Immature natural killer cell (primary cell): ENCODE measurements around the gene RAD51B. TPM values are rescaled to one million over a fixed set of nuclear protein-coding genes. Genes with fewer than 3 reads are reported as not detected.

Experiments
- DNase-seq, 3 donors: peaks; one replicate each; pipeline ENCODE4 v3.0.0; 2022; ENCODE audit warnings: mixed read lengths in 1 of 3
- H3K27ac Mint-ChIP-seq, 6 donors: one replicate each; pipeline ENCODE4 v1.8.0; 2020; ENCODE audit warnings: mixed read lengths in 6 of 6, mild to moderate bottlenecking in 5 of 6, inconsistent platforms in 4 of 6, moderate library complexity in 3 of 6
- H3K27me3 Mint-ChIP-seq, 3 donors: one replicate each; pipeline ENCODE4 v1.8.0; 2020 to 2021; ENCODE audit warnings: low read depth in 3 of 3, mild to moderate bottlenecking in 3 of 3, mixed read lengths in 3 of 3, moderate library complexity in 3 of 3, inconsistent platforms in 1 of 3
- H3K36me3 Mint-ChIP-seq, 3 donors: one replicate each; pipeline ENCODE4 v1.8.0; 2020; ENCODE audit warnings: mixed read lengths in 3 of 3, inconsistent platforms in 2 of 3, mild to moderate bottlenecking in 2 of 3
- H3K4me1 Mint-ChIP-seq, 2 donors: one replicate each; pipeline ENCODE4 v1.8.0; 2020; ENCODE audit warnings: inconsistent platforms in 2 of 2, mild to moderate bottlenecking in 2 of 2, mixed read lengths in 2 of 2, moderate library complexity in 1 of 2
- H3K4me3 Mint-ChIP-seq, 5 donors: one replicate each; pipeline ENCODE4 v1.8.0; 2020; ENCODE audit warnings: mild to moderate bottlenecking in 5 of 5, mixed read lengths in 5 of 5, inconsistent platforms in 3 of 5, moderate library complexity in 3 of 5
- H3K9me3 Mint-ChIP-seq, 6 donors: one replicate each; pipeline ENCODE4 v1.8.0; 2020; ENCODE audit warnings: mild to moderate bottlenecking in 6 of 6, mixed read lengths in 6 of 6, inconsistent platforms in 4 of 6, moderate library complexity in 3 of 6
- polyA plus RNA-seq, 3 donors: library from polyadenylated mRNA; unstranded; fragments of 300-500 nt; fragmentation: Illumina TruSeq; gene quantifications; one replicate each; pipeline ENCODE4 v1.2.3, GENCODE V29; 2021

RAD51B gene
- polyA plus RNA-seq, 3 donors from 2014 or later = 17.6 to 20.8 (median 17.7) TPM

DNA sequence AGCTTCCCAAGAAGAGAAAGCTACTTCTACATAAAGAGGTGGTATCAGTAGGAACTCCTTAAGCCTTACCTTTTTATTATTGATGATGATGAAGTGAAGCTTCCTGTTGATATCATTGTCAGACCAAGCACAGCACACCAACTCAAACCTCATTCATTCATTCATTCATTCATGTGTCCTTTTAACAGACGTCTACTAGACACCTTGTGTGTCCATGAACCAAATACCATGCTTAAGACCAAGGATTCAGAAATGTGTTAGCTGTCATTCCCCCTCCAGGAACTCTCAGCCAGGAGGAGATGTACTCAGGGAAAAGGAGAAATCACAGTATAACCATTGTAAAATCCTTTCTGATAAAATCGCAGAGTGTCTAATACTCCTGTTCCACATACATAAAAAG lies 778.5 kb downstream of the RAD51B start:
- no peak for DNase-seq
- no peak overlapping the region for H3K27ac Mint-ChIP-seq

DNA sequence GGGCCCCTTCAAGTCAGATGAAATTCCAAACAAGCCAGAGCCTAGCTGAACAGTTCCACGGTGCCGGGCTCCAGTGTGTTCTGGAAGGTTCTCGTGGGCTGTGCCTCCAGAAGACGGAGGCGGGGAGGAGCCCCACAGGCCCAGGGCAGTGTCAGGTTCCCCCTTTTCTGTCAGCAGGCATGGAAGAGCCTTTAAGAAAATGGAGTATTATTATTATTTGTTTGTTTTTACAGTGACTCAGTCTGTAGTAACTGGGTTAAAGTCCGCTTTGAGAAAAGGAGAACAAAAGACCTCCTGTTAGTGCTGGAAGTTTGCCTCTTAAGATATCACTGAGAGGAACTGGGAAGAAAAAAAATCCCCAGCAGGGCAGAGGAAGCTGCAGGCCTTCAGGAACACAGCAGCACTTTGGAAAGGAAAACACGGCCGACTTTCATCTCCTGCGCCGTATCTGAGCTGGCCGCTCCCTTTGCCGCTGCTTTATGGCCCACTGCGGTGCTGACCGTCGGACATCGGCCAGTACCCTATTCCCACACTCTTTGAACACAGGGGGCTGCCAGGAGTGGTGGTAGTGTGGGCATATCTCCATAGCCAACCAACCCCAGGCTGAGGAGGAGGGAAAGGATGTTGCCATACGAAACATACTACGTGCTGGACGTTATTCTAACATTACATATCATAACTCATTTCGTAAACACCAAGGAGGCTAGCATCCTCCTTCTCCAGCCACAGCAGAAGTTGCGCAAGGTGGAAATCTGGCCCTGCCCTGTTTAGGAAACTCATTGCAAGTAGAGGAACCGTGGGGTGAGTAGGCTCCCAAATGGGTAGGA lies 779.3 kb downstream of the RAD51B start:
- H3K4me1 Mint-ChIP-seq = peaks cover 5 to 7% of the 10 kb centered on the region in 2 donors
- H3K36me3 Mint-ChIP-seq = peaks cover 0 to 12% (median 0%) of the 10 kb centered on the region in 3 donors
- no peak overlapping the region for H3K4me3 Mint-ChIP-seq
- DNase-seq = no peak
- peaks cover 0 to 8% (median 0%) of the 10 kb centered on the region in 3 donors for H3K27me3 Mint-ChIP-seq
- H3K9me3 Mint-ChIP-seq = no peaks in the 10 kb centered on the region
- H3K27ac Mint-ChIP-seq = no peak overlapping the region

More for the DNA sequence above, 778.5 kb downstream of the RAD51B start:
- peaks cover 5 to 8% of the 10 kb centered on the region in 2 donors for H3K4me1 Mint-ChIP-seq
- peaks cover 0 to 10% (median 0%) of the 10 kb centered on the region in 3 donors for H3K27me3 Mint-ChIP-seq
- H3K9me3 Mint-ChIP-seq = no peaks in the 10 kb centered on the region
- peaks cover 0 to 12% (median 0%) of the 10 kb centered on the region in 3 donors for H3K36me3 Mint-ChIP-seq
- no peak overlapping the region for H3K4me3 Mint-ChIP-seq

DNA sequence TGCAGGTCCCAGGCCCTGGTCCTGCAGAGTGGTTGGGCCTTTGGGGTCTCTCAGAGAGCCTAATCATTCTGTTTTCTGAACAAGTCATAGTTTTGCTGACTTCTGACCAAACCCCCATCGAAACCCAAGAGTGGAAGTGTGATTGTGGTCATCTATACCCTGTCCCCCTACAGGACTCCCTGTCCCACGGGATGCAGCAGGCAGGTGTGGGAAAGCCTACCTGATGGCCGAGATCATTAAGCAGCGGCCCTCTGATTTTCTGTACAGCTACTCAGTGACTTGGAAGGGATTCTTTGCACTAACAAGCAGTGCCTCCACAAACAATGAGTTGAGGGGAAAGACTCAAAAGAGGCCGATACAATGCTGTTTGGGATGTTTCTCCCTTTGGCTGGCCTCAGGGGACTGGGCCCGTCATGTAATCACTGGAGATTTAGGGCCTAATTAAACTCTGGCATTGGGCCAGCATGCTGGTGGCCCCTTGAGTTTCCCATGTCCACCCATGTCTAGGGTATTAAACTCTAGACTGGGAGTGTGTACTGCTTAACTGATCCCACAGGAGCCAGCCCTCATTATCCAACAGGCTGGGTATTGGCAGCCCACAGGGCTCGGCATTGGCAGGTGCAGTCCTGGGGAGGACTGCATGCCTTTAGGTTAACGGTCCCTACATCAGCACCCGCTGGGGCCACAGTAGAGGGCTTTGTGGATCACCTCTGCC lies 780.5 kb downstream of the RAD51B start:
- DNase-seq = no peak
- Mint-ChIP-seq H3K4me3 (no peak overlapping the region), H3K9me3 (no peaks in the 10 kb centered on the region), H3K36me3 (peaks cover 0 to 12% (median 0%) of the 10 kb centered on the region in 3 donors), H3K27me3 (peaks cover 0 to 8% (median 0%) of the 10 kb centered on the region in 3 donors), H3K27ac (no peak overlapping the region), H3K4me1 (no peaks in the 10 kb centered on the region)

DNA sequence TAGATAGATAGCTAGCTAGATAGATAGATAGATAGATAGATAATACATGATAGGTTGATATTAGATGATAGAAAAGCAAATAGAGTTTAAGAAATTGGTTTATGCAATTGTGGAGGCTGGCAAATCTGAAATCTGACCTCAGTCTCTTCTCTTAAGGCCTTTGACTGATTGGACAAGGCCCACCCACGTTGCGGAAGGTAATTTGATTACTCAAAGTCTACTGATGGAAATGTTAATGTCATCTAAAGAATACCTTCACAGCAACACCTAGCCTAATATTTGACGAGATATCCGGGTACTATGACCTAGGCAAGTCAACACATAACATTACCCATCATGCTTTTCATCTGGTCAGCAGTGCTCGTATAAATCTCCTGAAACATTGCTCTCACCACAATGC lies 782.9 kb downstream of the RAD51B start:
- DNase-seq = no peak
- Mint-ChIP-seq H3K4me1 (peaks cover 0 to 8% of the 10 kb centered on the region in 2 donors), H3K4me3 (no peak overlapping the region), H3K9me3 (peaks cover 0 to 5% (median 0%) of the 10 kb centered on the region in 6 donors), H3K27ac (no peak overlapping the region), H3K27me3 (peaks cover 0 to 6% (median 0%) of the 10 kb centered on the region in 3 donors), H3K36me3 (peaks cover 0 to 11% (median 4%) of the 10 kb centered on the region in 3 donors)

DNA sequence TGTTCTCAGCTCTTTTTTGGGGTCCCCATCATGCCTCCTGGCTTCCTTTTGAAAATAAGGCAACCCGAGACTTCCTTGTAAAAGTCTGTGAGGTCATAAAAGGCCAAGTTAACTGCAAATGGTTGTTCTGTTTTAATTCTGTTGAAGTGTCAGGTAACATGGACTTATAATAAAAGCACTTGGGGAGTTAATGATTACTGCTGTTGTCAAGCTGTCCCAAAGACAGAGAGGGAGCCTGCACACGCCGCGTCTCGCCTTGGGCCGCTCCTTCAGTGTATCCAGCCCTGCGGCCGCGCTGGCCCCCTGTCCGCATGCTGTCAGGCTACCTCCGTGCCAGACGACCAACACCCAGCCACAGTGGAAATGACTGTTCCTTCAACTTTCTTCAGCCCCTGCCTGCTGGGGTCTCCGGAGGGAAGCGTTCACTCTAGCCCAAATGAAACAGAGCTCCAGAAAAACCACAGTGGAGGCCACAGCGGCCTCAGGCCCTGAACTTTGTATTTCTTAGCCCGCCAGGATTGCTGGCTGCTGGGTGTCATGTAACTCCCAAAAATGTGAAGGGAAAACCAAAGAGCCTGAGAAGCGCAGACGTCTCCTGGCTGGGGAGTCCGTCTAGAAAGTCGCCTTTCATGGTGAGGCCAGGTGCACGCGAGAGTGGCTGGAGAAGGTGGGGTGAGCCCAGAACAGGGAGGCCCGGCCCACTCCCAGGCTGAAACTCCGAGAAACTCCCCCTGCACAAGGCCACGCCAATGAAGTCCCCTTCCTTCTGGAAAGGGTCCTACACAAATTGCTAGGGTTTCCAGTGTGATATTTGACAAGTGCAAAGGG lies 784.2 kb downstream of the RAD51B start:
- H3K4me1 Mint-ChIP-seq = peaks cover 0 to 16% of the 10 kb centered on the region in 2 donors
- no peak for DNase-seq
- peaks cover 0 to 6% (median 0%) of the 10 kb centered on the region in 3 donors for H3K27me3 Mint-ChIP-seq
- peaks cover 0 to 11% (median 4%) of the 10 kb centered on the region in 3 donors for H3K36me3 Mint-ChIP-seq
- peaks cover 0 to 5% (median 0%) of the 10 kb centered on the region in 6 donors for H3K9me3 Mint-ChIP-seq
- H3K4me3 Mint-ChIP-seq = no peak overlapping the region
- no peak overlapping the region for H3K27ac Mint-ChIP-seq

DNA sequence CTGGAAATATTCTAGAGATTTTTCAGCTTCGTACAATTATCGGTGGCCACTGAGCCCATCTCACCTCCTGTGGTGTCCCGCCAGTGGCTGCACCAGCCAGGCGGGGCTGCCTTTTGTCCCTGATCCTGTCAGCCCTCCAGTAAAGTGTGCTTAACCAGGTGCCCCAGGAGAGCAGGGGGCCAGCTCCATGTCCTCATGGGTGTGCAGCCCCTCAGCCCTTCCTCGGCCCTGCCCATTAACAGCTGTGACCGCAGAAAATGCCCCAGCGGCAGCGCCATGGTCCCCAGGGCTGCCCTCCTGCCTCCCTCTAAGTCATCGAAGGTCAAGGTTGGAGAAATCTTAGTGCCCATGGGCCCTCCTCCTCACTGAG lies 784.8 kb downstream of the RAD51B start:
- no peak for DNase-seq
- H3K4me3 Mint-ChIP-seq = no peak overlapping the region
- H3K27ac Mint-ChIP-seq = no peak overlapping the region

DNA sequence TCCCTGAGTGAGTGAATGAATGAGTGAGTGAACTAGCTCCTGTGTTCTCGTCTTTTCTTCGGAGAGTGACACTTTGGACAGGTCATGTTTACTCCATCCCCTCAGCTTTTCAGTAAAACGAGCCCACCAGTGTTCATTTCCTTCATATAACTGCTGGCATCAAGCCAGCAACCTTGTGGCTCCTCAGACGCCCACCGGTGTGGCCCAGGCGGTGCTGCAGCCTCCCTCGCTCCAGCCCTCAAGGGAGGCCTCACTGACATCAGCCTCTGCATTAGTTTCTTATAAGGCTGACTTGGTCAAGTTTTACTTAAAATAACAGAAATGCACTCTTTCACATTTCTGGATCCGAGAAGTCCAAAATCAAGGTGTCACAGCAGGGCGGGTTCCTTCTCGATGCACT lies 785.2 kb downstream of the RAD51B start:
- Mint-ChIP-seq H3K9me3 (peaks cover 0 to 5% (median 0%) of the 10 kb centered on the region in 6 donors), H3K4me3 (no peak overlapping the region), H3K36me3 (peaks cover 0 to 11% (median 4%) of the 10 kb centered on the region in 3 donors), H3K4me1 (peaks cover 0 to 16% of the 10 kb centered on the region in 2 donors), H3K27ac (no peak overlapping the region), H3K27me3 (peaks cover 0 to 6% (median 0%) of the 10 kb centered on the region in 3 donors)
- no peak for DNase-seq

More for the DNA sequence above, 784.8 kb downstream of the RAD51B start:
- Mint-ChIP-seq H3K36me3 (peaks cover 0 to 11% (median 4%) of the 10 kb centered on the region in 3 donors), H3K4me1 (peaks cover 0 to 16% of the 10 kb centered on the region in 2 donors), H3K27me3 (peaks cover 0 to 6% (median 0%) of the 10 kb centered on the region in 3 donors), H3K9me3 (peaks cover 0 to 5% (median 0%) of the 10 kb centered on the region in 6 donors)

DNA sequence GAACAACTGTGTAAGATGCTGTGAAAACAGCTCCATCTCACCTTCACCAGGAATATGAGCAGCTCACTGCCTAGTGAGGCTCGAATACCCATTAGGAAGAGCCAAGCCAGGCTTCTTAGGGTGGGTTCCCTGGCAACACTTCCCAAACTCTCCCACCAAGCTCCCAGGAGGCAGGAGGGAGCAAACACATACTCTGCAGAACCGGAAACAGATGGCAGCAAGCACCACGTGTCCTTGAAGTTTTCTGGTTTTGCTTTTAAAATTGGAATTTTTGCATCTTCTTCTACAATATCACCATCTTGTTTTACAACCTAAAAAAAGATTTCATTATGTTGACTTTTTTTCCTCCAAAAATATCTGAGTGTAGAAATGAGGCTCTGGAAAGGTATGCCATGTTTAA lies 786.6 kb downstream of the RAD51B start:
- no peak for DNase-seq
- peaks cover 0 to 5% (median 0%) of the 10 kb centered on the region in 6 donors for H3K9me3 Mint-ChIP-seq
- H3K4me3 Mint-ChIP-seq = no peak overlapping the region
- peaks cover 0 to 6% (median 0%) of the 10 kb centered on the region in 3 donors for H3K27me3 Mint-ChIP-seq
- H3K27ac Mint-ChIP-seq = no peak overlapping the region
- peaks cover 0 to 11% (median 4%) of the 10 kb centered on the region in 3 donors for H3K36me3 Mint-ChIP-seq
- peaks cover 0 to 16% of the 10 kb centered on the region in 2 donors for H3K4me1 Mint-ChIP-seq

DNA sequence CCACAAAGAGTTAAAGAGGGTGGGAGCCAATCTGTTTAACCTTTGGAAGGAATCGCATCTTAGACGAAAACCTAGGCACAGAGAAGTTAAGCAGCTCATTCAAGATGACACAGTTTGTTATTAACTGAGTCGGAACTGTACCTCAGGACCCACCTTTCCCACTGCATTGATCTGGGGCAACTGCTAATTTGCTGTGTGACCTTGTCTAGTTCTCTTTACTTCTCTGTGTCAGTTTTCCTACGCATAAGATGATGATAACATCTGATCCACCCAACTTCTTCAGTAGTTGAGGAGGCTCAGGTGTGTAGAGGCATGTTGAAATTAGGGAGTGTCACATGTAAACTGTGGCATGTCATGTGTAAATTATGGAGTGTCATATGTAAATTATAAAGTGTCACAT lies 787.1 kb downstream of the RAD51B start:
- DNase-seq = no peak
- Mint-ChIP-seq H3K36me3 (peaks cover 0 to 10% (median 4%) of the 10 kb centered on the region in 3 donors), H3K27ac (peak overlapping the region in 2 of 6 donors; percentile 30 to 83), H3K9me3 (peaks cover 0 to 5% (median 0%) of the 10 kb centered on the region in 6 donors), H3K4me1 (peaks cover 0 to 16% of the 10 kb centered on the region in 2 donors), H3K27me3 (peaks cover 0 to 4% (median 0%) of the 10 kb centered on the region in 3 donors), H3K4me3 (peak overlapping the region in 1 of 5 donors; percentile 68)

DNA sequence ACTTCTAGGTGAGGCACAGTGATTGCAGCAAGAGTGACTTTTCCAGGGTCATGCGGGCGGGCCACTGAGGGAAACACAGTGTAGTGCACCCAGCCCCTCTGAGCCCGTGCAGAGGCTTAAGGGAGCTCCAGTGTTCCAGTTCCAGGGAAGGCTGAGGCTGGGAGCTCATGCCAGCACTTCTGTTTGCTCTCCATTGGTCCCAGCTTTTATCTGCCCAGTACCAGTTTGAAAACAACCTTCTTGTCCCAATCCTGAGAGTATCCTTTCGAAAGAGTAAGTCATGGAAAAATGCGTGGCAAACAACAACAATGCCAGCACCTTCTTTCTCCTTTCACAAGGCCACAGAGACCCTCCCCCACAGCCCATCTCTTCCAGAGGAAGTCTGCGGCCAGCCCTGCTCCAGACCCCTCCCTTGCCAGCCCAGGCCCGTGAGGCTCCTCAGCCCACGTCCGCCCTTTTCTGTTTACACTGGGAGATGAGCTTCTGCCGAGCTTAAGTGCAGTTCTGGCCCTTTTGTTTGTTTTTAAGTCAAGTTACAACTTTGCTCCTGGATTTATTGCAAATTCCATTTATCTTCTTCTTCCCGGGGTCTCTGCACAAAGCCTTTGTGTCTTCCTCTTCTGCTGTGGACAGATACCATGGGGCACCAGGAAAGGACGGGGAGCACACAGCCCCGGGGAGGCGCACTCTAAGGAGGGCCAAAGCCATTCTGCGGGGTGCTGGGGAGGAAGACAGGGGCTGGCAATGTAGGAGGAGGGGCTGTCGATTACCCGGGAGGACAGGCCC lies 787.7 kb downstream of the RAD51B start:
- Mint-ChIP-seq H3K27ac (peak overlapping the region; percentile 55 to 91 (median 83)), H3K36me3 (peaks cover 0 to 4% (median 4%) of the 10 kb centered on the region in 3 donors), H3K4me1 (peaks cover 0 to 16% of the 10 kb centered on the region in 2 donors), H3K9me3 (peaks cover 0 to 5% (median 0%) of the 10 kb centered on the region in 6 donors), H3K27me3 (no peaks in the 10 kb centered on the region), H3K4me3 (peak overlapping the region; percentile 47 to 71 (median 67))
- peak in 2 of 3 donors; percentile 6 to 16 for DNase-seq

DNA sequence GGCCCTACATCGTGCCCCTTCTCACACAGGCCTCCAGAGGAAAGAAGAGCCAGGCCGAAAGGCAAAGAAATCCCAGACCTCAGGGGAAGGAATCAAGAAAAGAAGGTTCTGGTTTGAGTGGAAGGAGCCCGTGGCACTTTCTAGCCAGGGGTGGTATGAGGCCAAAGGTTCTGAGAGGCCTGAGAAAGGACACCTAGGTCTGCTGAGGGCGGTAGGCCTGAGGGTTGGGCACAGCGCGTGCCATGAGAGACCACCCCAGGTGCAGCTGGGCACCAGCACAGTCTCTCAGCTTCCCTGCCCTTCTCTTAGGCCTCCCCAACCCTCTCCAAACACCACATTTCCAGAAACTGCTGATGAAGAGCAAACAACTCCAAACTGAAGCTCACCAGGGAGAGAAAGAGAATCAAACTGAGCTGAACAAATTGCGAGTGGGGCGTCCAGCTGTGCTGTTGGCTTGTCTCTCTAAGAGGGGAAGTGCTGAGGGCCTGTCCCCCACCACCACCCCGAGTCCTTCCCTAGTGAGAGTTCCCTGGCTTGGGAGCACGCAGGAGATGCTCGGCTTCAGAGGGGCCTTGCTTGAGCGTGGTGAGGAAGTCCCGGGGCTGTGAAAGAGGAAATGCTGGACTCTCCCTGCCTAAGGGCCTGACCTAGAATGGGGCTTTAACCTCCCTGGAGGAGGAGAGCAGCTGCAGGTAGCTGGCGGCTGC lies 788.4 kb downstream of the RAD51B start:
- H3K27ac Mint-ChIP-seq = peak overlapping the region; percentile 55 to 91 (median 83)

DNA sequence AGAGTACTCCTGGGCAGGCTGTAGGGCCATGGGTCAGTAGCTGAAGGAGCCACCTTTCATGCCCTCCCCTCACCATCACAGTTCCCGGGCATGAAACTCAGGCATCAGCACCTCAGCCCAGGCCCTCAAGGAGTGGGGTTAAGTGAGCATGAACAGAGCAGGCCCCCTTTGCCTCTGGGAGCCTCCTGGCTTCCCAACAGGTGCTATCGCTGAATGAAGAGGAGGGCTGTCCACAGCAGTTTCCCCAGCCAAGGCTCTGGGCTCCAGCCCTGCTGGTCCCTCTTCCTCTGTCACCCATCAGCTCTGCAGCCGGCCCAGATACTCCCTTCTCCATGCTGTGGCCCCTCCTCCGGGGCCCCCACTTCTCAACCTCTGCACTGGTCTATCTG lies 789.0 kb downstream of the RAD51B start:
- no peak for DNase-seq
- no peaks in the 10 kb centered on the region for H3K27me3 Mint-ChIP-seq
- H3K4me3 Mint-ChIP-seq = no peak overlapping the region
- peaks cover 0 to 16% of the 10 kb centered on the region in 2 donors for H3K4me1 Mint-ChIP-seq
- H3K9me3 Mint-ChIP-seq = peaks cover 0 to 5% (median under 1%) of the 10 kb centered on the region in 6 donors
- peak overlapping the region in 4 of 6 donors; percentile 61 to 86 (median 84) for H3K27ac Mint-ChIP-seq
- H3K36me3 Mint-ChIP-seq = peaks cover 0 to 9% (median 4%) of the 10 kb centered on the region in 3 donors

More for the DNA sequence above, 788.4 kb downstream of the RAD51B start:
- Mint-ChIP-seq H3K36me3 (peaks cover 0 to 9% (median 4%) of the 10 kb centered on the region in 3 donors), H3K4me1 (peaks cover 0 to 16% of the 10 kb centered on the region in 2 donors), H3K4me3 (peak overlapping the region; percentile 47 to 71 (median 67)), H3K9me3 (peaks cover 0 to 5% (median under 1%) of the 10 kb centered on the region in 6 donors), H3K27me3 (no peaks in the 10 kb centered on the region)
- no peak for DNase-seq
